HG02852 (cell line): ENCODE data around the gene PROK1.

Experiments used
- ATAC-seq: cut with Tn5 transposase; IDR thresholded peaks from one replicate; pipeline ENCODE4 v1.9.1; 2021; ENCODE audit warnings: mild to moderate bottlenecking, moderate library complexity; ENCODE audit not compliant: unreplicated experiment

PROK1 gene

GRCh38 chr1:110464340-110464739, 13.4 kb downstream of the PROK1 start:
- no peak for ATAC-seq

- ATAC-seq, result no peak
These were observed 14.3 kb downstream of the PROK1 start for GRCh38 chr1:110465038-110465813.

GRCh38 chr1:110465814-110466380, 14.9 kb downstream of the PROK1 start:
- ATAC-seq, result no peak

- ATAC-seq, result no peak
These were observed 15.8 kb downstream of the PROK1 start for GRCh38 chr1:110466646-110467280.

- ATAC-seq, result no peak
These were observed 20.2 kb downstream of the PROK1 start for GRCh38 chr1:110471131-110471530.

- no peak for ATAC-seq
These were observed 21.6 kb downstream of the PROK1 start for GRCh38 chr1:110472546-110472945.

- no peak for ATAC-seq
These were observed 23.5 kb downstream of the PROK1 start for GRCh38 chr1:110474444-110474843.

GRCh38 chr1:110475362-110476027, 24.5 kb downstream of the PROK1 start:
- ATAC-seq, result no peak

- ATAC-seq, result no peak
These were observed 25.2 kb downstream of the PROK1 start for GRCh38 chr1:110476028-110476765.

GRCh38 chr1:110477041-110477440, 26.1 kb downstream of the PROK1 start:
- no peak for ATAC-seq

GRCh38 chr1:110477445-110477957, 26.6 kb downstream of the PROK1 start:
- ATAC-seq, result no peak

- ATAC-seq, result no peak
These were observed 27.2 kb downstream of the PROK1 start for GRCh38 chr1:110477967-110478640.

- no peak for ATAC-seq
These were observed 27.9 kb downstream of the PROK1 start for GRCh38 chr1:110478886-110479285.

GRCh38 chr1:110480356-110481096, 29.6 kb downstream of the PROK1 start:
- no peak for ATAC-seq

GRCh38 chr1:110481968-110482623, 31.1 kb downstream of the PROK1 start:
- ATAC-seq, result no peak

- no peak for ATAC-seq
These were observed 31.8 kb downstream of the PROK1 start for GRCh38 chr1:110482662-110483307.

- ATAC-seq, result no peak
These were observed 32.3 kb downstream of the PROK1 start for GRCh38 chr1:110483308-110483685.

- no peak for ATAC-seq
These were observed 33.9 kb downstream of the PROK1 start for GRCh38 chr1:110484801-110485200.
